HepG2 (cell line): ENCODE results near the gene KRABD2.

ENCODE experiments used
- ARID4A ChIP-seq: sonication (generic); formaldehyde crosslinking; IDR thresholded peaks from 2 replicates; pipeline ENCODE4 v1.5.0; 2020; ENCODE audit warnings: mild to moderate bottlenecking, missing genetic modification reagents, borderline replicate concordance
- BRF2 ChIP-seq: sonication (generic); formaldehyde crosslinking; IDR thresholded peaks from 2 replicates; pipeline ENCODE4 v1.8.1; 2022; ENCODE audit warnings: mild to moderate bottlenecking, missing genetic modification reagents
- DNMT3B ChIP-seq: conservative IDR thresholded peaks from 2 replicates; pipeline ENCODE4 v1.6.1; 2016; ENCODE audit warnings: missing biosample characterization, control low read depth
- FLYWCH1 ChIP-seq: sonication (generic); formaldehyde crosslinking; IDR thresholded peaks from 2 replicates; pipeline ENCODE4 v1.8.1; 2023; ENCODE audit warnings: mild to moderate bottlenecking, missing genetic modification reagents
- FOXM1 ChIP-seq: sonication (generic); formaldehyde crosslinking; IDR thresholded peaks from 2 replicates; pipeline ENCODE4 v1.5.0; 2020; ENCODE audit warnings: missing genetic modification reagents
- GATA4 ChIP-seq: sonication (generic); IDR thresholded peaks from 2 replicates; pipeline ENCODE4 v1.6.1; 2016; ENCODE audit warnings: antibody characterized with exemption, low read depth, borderline replicate concordance
- IKZF4 ChIP-seq: sonication (generic); formaldehyde crosslinking; IDR thresholded peaks from 2 replicates; pipeline ENCODE4 v1.5.1; 2020; ENCODE audit warnings: borderline replicate concordance, mild to moderate bottlenecking, low read depth, missing genetic modification reagents; ENCODE audit errors: not compliant biosample characterization
- KLF6 ChIP-seq: IDR thresholded peaks from 2 replicates; pipeline ENCODE4 v1.8.0; 2016; ENCODE audit warnings: missing biosample characterization, missing genetic modification reagents
- MAZ ChIP-seq, 2 experiments: sonication (generic) in 1 of 2; formaldehyde crosslinking in 1 of 2; IDR thresholded peaks; 2 replicates each; pipeline versions ENCODE4 v1.5.0 to v1.6.1; 2012 to 2020; ENCODE audit warnings: low read depth in 2 of 2, mild to moderate bottlenecking in 2 of 2, borderline replicate concordance in 1 of 2, improper control_type of control experiment in 1 of 2, low read length in 1 of 2, missing genetic modification reagents in 1 of 2, moderate library complexity in 1 of 2
- MTF1 ChIP-seq: sonication (generic); formaldehyde crosslinking; IDR thresholded peaks from 2 replicates; pipeline ENCODE4 v1.5.0; 2020; ENCODE audit warnings: missing genetic modification reagents
- NR2C2 ChIP-seq: sonication (generic); formaldehyde crosslinking; IDR thresholded peaks from 2 replicates; pipeline ENCODE4 v1.4.0; 2020; ENCODE audit warnings: missing genetic modification reagents, mild to moderate bottlenecking, moderate library complexity, borderline replicate concordance
- SNAPC2 ChIP-seq: sonication (generic); formaldehyde crosslinking; IDR thresholded peaks from 2 replicates; pipeline ENCODE4 v1.8.1; 2022; ENCODE audit warnings: mild to moderate bottlenecking, missing genetic modification reagents
- SUZ12 ChIP-seq: fragments of 150-350 bp; IDR thresholded peaks from 2 replicates; pipeline ENCODE4 v1.6.1; 2014; ENCODE audit warnings: low read depth, low read length
- TBX2 ChIP-seq: sonication (generic); formaldehyde crosslinking; IDR thresholded peaks from 2 replicates; pipeline ENCODE4 v1.5.0; 2020; ENCODE audit warnings: missing genetic modification reagents, mild to moderate bottlenecking, borderline replicate concordance
- ZBED4 ChIP-seq: sonication (generic); formaldehyde crosslinking; IDR thresholded peaks from 2 replicates; pipeline ENCODE4 v1.4.0; 2020; ENCODE audit warnings: missing genetic modification reagents, borderline replicate concordance
- ZNF430 ChIP-seq: sonication (generic); formaldehyde crosslinking; IDR thresholded peaks from 2 replicates; pipeline ENCODE4 v1.9.0; 2021; ENCODE audit warnings: mild to moderate bottlenecking, missing genetic modification reagents
- ZNF598 ChIP-seq: sonication (generic); formaldehyde crosslinking; IDR thresholded peaks from 2 replicates; pipeline ENCODE4 v1.5.1; 2020; ENCODE audit warnings: mild to moderate bottlenecking, missing genetic modification reagents, borderline replicate concordance
- ZNF775 ChIP-seq: sonication (generic); formaldehyde crosslinking; IDR thresholded peaks from 2 replicates; pipeline ENCODE4 v1.4.0; 2020; ENCODE audit warnings: missing genetic modification reagents, mild to moderate bottlenecking, moderate library complexity, borderline replicate concordance
- ZNF777 ChIP-seq: sonication (generic); formaldehyde crosslinking; IDR thresholded peaks from 2 replicates; pipeline ENCODE4 v1.4.0; 2020; ENCODE audit warnings: missing genetic modification reagents

KRABD2 gene

GRCh38 chr17:8420041-8420934 lies 43.8 kb upstream of the KRABD2 start (continued):
- TF ChIP-seq MAZ (IDR thresholded peaks at IDR 0.05; ENCODE audit: borderline replicate concordance, low read depth, low read length): no peak
- 0 out of 2 replicates have a peak, but pooled peaks have one; percentile 61 for TF ChIP-seq MAZ (CRISPR knock-in tag; IDR thresholded peaks at IDR 0.05; ENCODE audit: low read depth)
- no peak for TF ChIP-seq FOXM1 (CRISPR knock-in tag)
- peak; percentile 62; the same call in 1 of the 2 replicates for TF ChIP-seq GATA4
- peak; percentile 87 for TF ChIP-seq TBX2 (CRISPR knock-in tag)
- no peak for TF ChIP-seq ZNF598 (CRISPR knock-in tag)
- no peak for TF ChIP-seq SUZ12
- TF ChIP-seq IKZF4: no peak
- TF ChIP-seq DNMT3B (CRISPR knock-in tag): no peak
- peak; percentile 90 for TF ChIP-seq NR2C2
- TF ChIP-seq ZNF777 (CRISPR knock-in tag): no peak; the same call in 1 of the 2 replicates
- no peak for TF ChIP-seq BRF2 (CRISPR knock-in tag)
- no peak for TF ChIP-seq MTF1 (CRISPR knock-in tag)
- no peak for TF ChIP-seq FLYWCH1 (CRISPR knock-in tag)
- TF ChIP-seq ZNF430 (CRISPR knock-in tag): no peak
- no peak for TF ChIP-seq ZBED4
- TF ChIP-seq SNAPC2 (CRISPR knock-in tag): peak; percentile 88
- peak; percentile 70; the same call in 1 of the 2 replicates for TF ChIP-seq KLF6 (CRISPR knock-in tag)
- TF ChIP-seq ARID4A: peak; percentile 58; the same call in 1 of the 2 replicates
- TF ChIP-seq ZNF775 (CRISPR knock-in tag): no peak
